Thyroid gland (tissue), 4 donors: ENCODE data around the gene HECTD4.

Experiments used
- CTCF ChIP-seq, 6 experiments: fragments of 200-600 bp in 3 of 6; fragments of 450-650 bp in 3 of 6; sonication (generic) in 3 of 6; IDR thresholded peaks; one replicate each; pipeline ENCODE4 v1.5.1; 2016 to 2019; ENCODE audit warnings: antibody characterized with exemption in 6 of 6, mild to moderate bottlenecking in 2 of 6, inconsistent platforms in 1 of 6, moderate library complexity in 1 of 6
- POLR2A ChIP-seq, 2 donors: fragments of 450-650 bp; IDR thresholded peaks; one replicate each; pipeline ENCODE4 v1.6.1; 2017; ENCODE audit warnings: antibody characterized with exemption in 2 of 2, mild to moderate bottlenecking in 2 of 2, moderate library complexity in 1 of 2

- TF ChIP-seq CTCF (IDR thresholded peaks at IDR 0.05): no peak
- TF ChIP-seq POLR2A (IDR thresholded peaks at IDR 0.05): no peak
Observed at GRCh38 chr12:112153181-112153892, 228.9 kb downstream of the HECTD4 start.
